WTC11 (cell line): ENCODE measurements around the gene TTC7B. TPM values are rescaled to one million over a fixed set of nuclear protein-coding genes. Genes with fewer than 3 reads are reported as not detected.

Experiments used
- ATAC-seq: fragments of 200-7000 bp; cut with Tn5 transposase; 2 replicates; pipeline ENCODE4 v1.10.0; 2021; ENCODE audit warnings: mild to moderate bottlenecking, moderate library complexity
- CTCF ChIA-PET: fragments of 300-600 bp; sonication (Branson Sonifier 250); formaldehyde crosslinking; loops from one replicate; lab custom pipeline; 2021; ENCODE audit warnings: antibody characterized with exemption; lab: Charles Lee
- POLR2A ChIA-PET: fragments of 350-600 bp; sonication (Branson Sonifier 250); formaldehyde crosslinking; loops from one replicate; lab custom pipeline; 2021; ENCODE audit warnings: antibody characterized with exemption; lab: Charles Lee
- DNase-seq: peaks from one replicate; pipeline ENCODE4 v3.0.0; 2021; ENCODE audit warnings: low spot score
- H3K27ac Mint-ChIP-seq: 2 replicates; pipeline ENCODE4 v1.8.0; 2021; ENCODE audit warnings: mixed read lengths
- H3K27me3 Mint-ChIP-seq: 2 replicates; pipeline ENCODE4 v1.8.0; 2021; ENCODE audit warnings: low read depth, mild to moderate bottlenecking, moderate library complexity, mixed read lengths
- H3K36me3 Mint-ChIP-seq: 2 replicates; pipeline ENCODE4 v1.8.0; 2021; ENCODE audit warnings: mixed read lengths
- H3K4me1 Mint-ChIP-seq: 2 replicates; pipeline ENCODE4 v1.8.0; 2022; ENCODE audit warnings: mixed read lengths
- H3K4me3 Mint-ChIP-seq: 2 replicates; pipeline ENCODE4 v1.8.0; 2021; ENCODE audit warnings: mild to moderate bottlenecking, moderate library complexity, mixed read lengths
- H3K9me3 Mint-ChIP-seq: 2 replicates; pipeline ENCODE4 v1.8.0; 2021; ENCODE audit warnings: mixed read lengths
- ATF6 ChIP-seq: sonication (generic); formaldehyde crosslinking; IDR thresholded peaks from 2 replicates; pipeline ENCODE4 v1.8.1; 2023; ENCODE audit warnings: mild to moderate bottlenecking, missing genetic modification reagents
- CBFB ChIP-seq: sonication (generic); formaldehyde crosslinking; IDR thresholded peaks from 2 replicates; pipeline ENCODE4 v1.8.1; 2022; ENCODE audit warnings: mild to moderate bottlenecking, low read depth, missing genetic modification reagents
- CREB1 ChIP-seq: sonication (generic); formaldehyde crosslinking; IDR thresholded peaks from 2 replicates; pipeline ENCODE4 v1.8.0; 2023; ENCODE audit warnings: mild to moderate bottlenecking, missing genetic modification reagents
- CREM ChIP-seq: sonication (generic); formaldehyde crosslinking; IDR thresholded peaks from 2 replicates; pipeline ENCODE4 v1.8.1; 2022; ENCODE audit warnings: mild to moderate bottlenecking, missing genetic modification reagents, moderate library complexity
- E2F4 ChIP-seq: sonication (generic); formaldehyde crosslinking; IDR thresholded peaks from 2 replicates; pipeline ENCODE4 v1.8.1; 2022; ENCODE audit warnings: low read depth, mild to moderate bottlenecking, moderate library complexity, missing genetic modification reagents, borderline replicate concordance
- ELF4 ChIP-seq: sonication (generic); formaldehyde crosslinking; IDR thresholded peaks from 2 replicates; pipeline ENCODE4 v1.8.1; 2022; ENCODE audit warnings: low read depth, mild to moderate bottlenecking, moderate library complexity, missing genetic modification reagents
- FOXJ3 ChIP-seq: sonication (generic); formaldehyde crosslinking; IDR thresholded peaks from 2 replicates; pipeline ENCODE4 v1.9.0; 2021; ENCODE audit warnings: missing genetic modification reagents, mild to moderate bottlenecking, borderline replicate concordance
- FOXP1 ChIP-seq: sonication (generic); formaldehyde crosslinking; IDR thresholded peaks from 2 replicates; pipeline ENCODE4 v1.8.0; 2022; ENCODE audit warnings: missing genetic modification reagents, mild to moderate bottlenecking, moderate library complexity, borderline replicate concordance
- GRHL2 ChIP-seq: fragments of 250-450 bp; sonication (Bioruptor Pico); IDR thresholded peaks from 2 replicates; pipeline ENCODE4 v1.8.0; 2022; ENCODE audit warnings: mild to moderate bottlenecking, moderate library complexity; ENCODE audit not compliant: insufficient replicate concordance, severe bottlenecking
- JUN ChIP-seq: sonication (generic); formaldehyde crosslinking; IDR thresholded peaks from 2 replicates; pipeline ENCODE4 v1.8.0; 2023; ENCODE audit warnings: mild to moderate bottlenecking, missing genetic modification reagents
- MXD4 ChIP-seq: fragments of 250-450 bp; sonication (Bioruptor Pico); IDR thresholded peaks from 2 replicates; pipeline ENCODE4 v1.8.0; 2021; ENCODE audit warnings: mild to moderate bottlenecking, moderate library complexity, borderline replicate concordance
- NFE2L1 ChIP-seq: sonication (generic); formaldehyde crosslinking; IDR thresholded peaks from 2 replicates; pipeline ENCODE4 v1.8.1; 2023; ENCODE audit warnings: missing genetic modification reagents
- RELA ChIP-seq: sonication (generic); formaldehyde crosslinking; IDR thresholded peaks from 2 replicates; pipeline ENCODE4 v1.8.1; 2022; ENCODE audit warnings: missing genetic modification reagents, mild to moderate bottlenecking, borderline replicate concordance
- ZNF263 ChIP-seq: sonication (generic); formaldehyde crosslinking; IDR thresholded peaks from 2 replicates; pipeline ENCODE4 v1.8.1; 2022; ENCODE audit warnings: low read depth, mild to moderate bottlenecking, moderate library complexity, missing genetic modification reagents
- total RNA-seq: library from RNA; stranded (reverse); gene quantifications from 3 replicates; pipeline ENCODE4 v1.2.3, GENCODE V29; 2021
- TF ChIP-seq, protein P1 (sequence below): fragments of 250-450 bp; sonication (Bioruptor Pico); IDR thresholded peaks from 2 replicates; pipeline ENCODE4 v2.1.2; 2022; ENCODE audit warnings: mild to moderate bottlenecking, moderate library complexity
- TF ChIP-seq, protein P2 (sequence below): sonication (generic); formaldehyde crosslinking; IDR thresholded peaks from 2 replicates; pipeline ENCODE4 v1.8.1; 2022; ENCODE audit warnings: mild to moderate bottlenecking, moderate library complexity, missing genetic modification reagents
- TF ChIP-seq, protein P3 (sequence below): sonication (generic); formaldehyde crosslinking; IDR thresholded peaks from 2 replicates; pipeline ENCODE4 v1.8.0; 2023; ENCODE audit warnings: mild to moderate bottlenecking, missing genetic modification reagents
- TF ChIP-seq, protein P4 (sequence below): sonication (generic); formaldehyde crosslinking; IDR thresholded peaks from 2 replicates; pipeline ENCODE4 v1.8.0; 2023; ENCODE audit warnings: missing genetic modification reagents
- TF ChIP-seq, protein P5 (sequence below): fragments of 250-450 bp; sonication (Bioruptor Pico); IDR thresholded peaks from 2 replicates; pipeline ENCODE4 v1.8.0; 2021; ENCODE audit warnings: mild to moderate bottlenecking

TTC7B gene
- total RNA-seq, 1 experiment from 2014 or later: 27.6 TPM

- TF ChIP-seq ATF6 (CRISPR knock-in tag): no peak
- TF ChIP-seq ELF4 (CRISPR knock-in tag): no peak
- TF ChIP-seq, protein P1, sequence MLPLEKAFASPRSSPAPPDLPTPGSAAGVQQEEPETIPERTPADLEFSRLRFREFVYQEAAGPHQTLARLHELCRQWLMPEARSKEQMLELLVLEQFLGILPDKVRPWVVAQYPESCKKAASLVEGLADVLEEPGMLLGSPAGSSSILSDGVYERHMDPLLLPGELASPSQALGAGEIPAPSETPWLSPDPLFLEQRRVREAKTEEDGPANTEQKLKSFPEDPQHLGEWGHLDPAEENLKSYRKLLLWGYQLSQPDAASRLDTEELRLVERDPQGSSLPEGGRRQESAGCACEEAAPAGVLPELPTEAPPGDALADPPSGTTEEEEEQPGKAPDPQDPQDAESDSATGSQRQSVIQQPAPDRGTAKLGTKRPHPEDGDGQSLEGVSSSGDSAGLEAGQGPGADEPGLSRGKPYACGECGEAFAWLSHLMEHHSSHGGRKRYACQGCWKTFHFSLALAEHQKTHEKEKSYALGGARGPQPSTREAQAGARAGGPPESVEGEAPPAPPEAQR (CRISPR knock-in tag): no peak
- TF ChIP-seq, protein P2, sequence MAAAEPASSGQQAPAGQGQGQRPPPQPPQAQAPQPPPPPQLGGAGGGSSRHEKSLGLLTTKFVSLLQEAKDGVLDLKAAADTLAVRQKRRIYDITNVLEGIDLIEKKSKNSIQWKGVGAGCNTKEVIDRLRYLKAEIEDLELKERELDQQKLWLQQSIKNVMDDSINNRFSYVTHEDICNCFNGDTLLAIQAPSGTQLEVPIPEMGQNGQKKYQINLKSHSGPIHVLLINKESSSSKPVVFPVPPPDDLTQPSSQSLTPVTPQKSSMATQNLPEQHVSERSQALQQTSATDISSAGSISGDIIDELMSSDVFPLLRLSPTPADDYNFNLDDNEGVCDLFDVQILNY (CRISPR knock-in tag): no peak
- TF ChIP-seq JUN (CRISPR knock-in tag): no peak
- no peak for TF ChIP-seq CREB1 (CRISPR knock-in tag)
Observed at GRCh38 chr14:90545382-90545781, 270.8 kb downstream of the TTC7B start (continued).

GRCh38 chr14:90544971-90545370 lies 271.3 kb downstream of the TTC7B start:
- peaks cover 13% of the 10 kb centered on the region for H3K4me1 Mint-ChIP-seq
- H3K4me3 Mint-ChIP-seq: no peak overlapping the region
- ATAC-seq: no peak
- H3K27ac Mint-ChIP-seq: no peak overlapping the region
- TF ChIP-seq GRHL2 (CRISPR knock-in tag) (no peak), CREM (CRISPR knock-in tag) (no peak), MXD4 (no peak), E2F4 (CRISPR knock-in tag) (no peak), CBFB (CRISPR knock-in tag) (no peak), NFE2L1 (CRISPR knock-in tag) (no peak), ZNF263 (CRISPR knock-in tag) (no peak), RELA (CRISPR knock-in tag) (no peak), ATF6 (CRISPR knock-in tag) (no peak), FOXP1 (CRISPR knock-in tag) (no peak), FOXJ3 (no peak)
- TF ChIP-seq, protein P3, sequence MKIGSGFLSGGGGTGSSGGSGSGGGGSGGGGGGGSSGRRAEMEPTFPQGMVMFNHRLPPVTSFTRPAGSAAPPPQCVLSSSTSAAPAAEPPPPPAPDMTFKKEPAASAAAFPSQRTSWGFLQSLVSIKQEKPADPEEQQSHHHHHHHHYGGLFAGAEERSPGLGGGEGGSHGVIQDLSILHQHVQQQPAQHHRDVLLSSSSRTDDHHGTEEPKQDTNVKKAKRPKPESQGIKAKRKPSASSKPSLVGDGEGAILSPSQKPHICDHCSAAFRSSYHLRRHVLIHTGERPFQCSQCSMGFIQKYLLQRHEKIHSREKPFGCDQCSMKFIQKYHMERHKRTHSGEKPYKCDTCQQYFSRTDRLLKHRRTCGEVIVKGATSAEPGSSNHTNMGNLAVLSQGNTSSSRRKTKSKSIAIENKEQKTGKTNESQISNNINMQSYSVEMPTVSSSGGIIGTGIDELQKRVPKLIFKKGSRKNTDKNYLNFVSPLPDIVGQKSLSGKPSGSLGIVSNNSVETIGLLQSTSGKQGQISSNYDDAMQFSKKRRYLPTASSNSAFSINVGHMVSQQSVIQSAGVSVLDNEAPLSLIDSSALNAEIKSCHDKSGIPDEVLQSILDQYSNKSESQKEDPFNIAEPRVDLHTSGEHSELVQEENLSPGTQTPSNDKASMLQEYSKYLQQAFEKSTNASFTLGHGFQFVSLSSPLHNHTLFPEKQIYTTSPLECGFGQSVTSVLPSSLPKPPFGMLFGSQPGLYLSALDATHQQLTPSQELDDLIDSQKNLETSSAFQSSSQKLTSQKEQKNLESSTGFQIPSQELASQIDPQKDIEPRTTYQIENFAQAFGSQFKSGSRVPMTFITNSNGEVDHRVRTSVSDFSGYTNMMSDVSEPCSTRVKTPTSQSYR (CRISPR knock-in tag): no peak
- TF ChIP-seq, protein P4, sequence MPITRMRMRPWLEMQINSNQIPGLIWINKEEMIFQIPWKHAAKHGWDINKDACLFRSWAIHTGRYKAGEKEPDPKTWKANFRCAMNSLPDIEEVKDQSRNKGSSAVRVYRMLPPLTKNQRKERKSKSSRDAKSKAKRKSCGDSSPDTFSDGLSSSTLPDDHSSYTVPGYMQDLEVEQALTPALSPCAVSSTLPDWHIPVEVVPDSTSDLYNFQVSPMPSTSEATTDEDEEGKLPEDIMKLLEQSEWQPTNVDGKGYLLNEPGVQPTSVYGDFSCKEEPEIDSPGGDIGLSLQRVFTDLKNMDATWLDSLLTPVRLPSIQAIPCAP: no peak
- TF ChIP-seq, protein P5, sequence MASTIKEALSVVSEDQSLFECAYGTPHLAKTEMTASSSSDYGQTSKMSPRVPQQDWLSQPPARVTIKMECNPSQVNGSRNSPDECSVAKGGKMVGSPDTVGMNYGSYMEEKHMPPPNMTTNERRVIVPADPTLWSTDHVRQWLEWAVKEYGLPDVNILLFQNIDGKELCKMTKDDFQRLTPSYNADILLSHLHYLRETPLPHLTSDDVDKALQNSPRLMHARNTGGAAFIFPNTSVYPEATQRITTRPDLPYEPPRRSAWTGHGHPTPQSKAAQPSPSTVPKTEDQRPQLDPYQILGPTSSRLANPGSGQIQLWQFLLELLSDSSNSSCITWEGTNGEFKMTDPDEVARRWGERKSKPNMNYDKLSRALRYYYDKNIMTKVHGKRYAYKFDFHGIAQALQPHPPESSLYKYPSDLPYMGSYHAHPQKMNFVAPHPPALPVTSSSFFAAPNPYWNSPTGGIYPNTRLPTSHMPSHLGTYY (CRISPR knock-in tag): no peak
- CTCF ChIA-PET: interaction anchor here (1.3 kb wide), 1 partner anchor 36 kb away, joined by 4 read pairs; no protein-coding TSS in a partner anchor
- DNase-seq: no peak
- H3K27me3 Mint-ChIP-seq: no peaks in the 10 kb centered on the region
- H3K9me3 Mint-ChIP-seq: no peaks in the 10 kb centered on the region
- POLR2A ChIA-PET: no interaction called here
- no peaks in the 10 kb centered on the region for H3K36me3 Mint-ChIP-seq
